GM23338 (cell line): ENCODE results near the gene ZNF664. TPM values are rescaled to one million over a fixed set of nuclear protein-coding genes. Genes with fewer than 3 reads are reported as not detected.

Source experiments
- ATAC-seq: fragments of 200-7000 bp; cut with Tn5 transposase; 3 replicates; pipeline ENCODE4 v1.9.1; 2020
- DNase-seq: peaks from one replicate; pipeline ENCODE4 v3.0.0-alpha.2; 2015; ENCODE audit warnings: low spot score
- H2AFZ ChIP-seq: fragments of 200-600 bp; sonication (generic); 2 replicates; pipeline ENCODE4 v1.8.0; 2016; ENCODE audit warnings: antibody characterized with exemption, mild to moderate bottlenecking, moderate library complexity
- H3F3A ChIP-seq: fragments of 200-600 bp; sonication (generic); replicated peaks from 2 replicates; pipeline ENCODE4 v1.8.0; 2017; ENCODE audit warnings: antibody characterized with exemption, mixed run types, low read depth
- H3K27ac ChIP-seq: fragments of 200-600 bp; sonication (generic); 2 replicates; pipeline ENCODE4 v1.6.1; 2016; ENCODE audit warnings: low read depth
- H3K27me3 ChIP-seq: fragments of 200-600 bp; sonication (generic); 2 replicates; pipeline ENCODE4 v1.8.0; 2016; ENCODE audit warnings: mild to moderate bottlenecking, mixed run types, moderate library complexity; ENCODE audit not compliant: insufficient read depth
- H3K36me3 ChIP-seq: fragments of 200-600 bp; sonication (generic); 2 replicates; pipeline ENCODE4 v1.8.0; 2016; ENCODE audit warnings: mild to moderate bottlenecking; ENCODE audit not compliant: insufficient read depth
- H3K4me1 ChIP-seq: fragments of 200-600 bp; sonication (generic); 2 replicates; pipeline ENCODE4 v1.8.0; 2016; ENCODE audit warnings: mild to moderate bottlenecking, moderate library complexity; ENCODE audit not compliant: insufficient read depth
- H3K4me2 ChIP-seq: fragments of 200-600 bp; sonication (generic); 2 replicates; pipeline ENCODE4 v1.7.1; 2017; ENCODE audit warnings: mixed run types
- H3K4me3 ChIP-seq: fragments of 200-600 bp; sonication (generic); 2 replicates; pipeline ENCODE4 v1.6.1; 2016; ENCODE audit warnings: mixed run types
- H3K79me2 ChIP-seq: fragments of 200-600 bp; sonication (generic); replicated peaks from 2 replicates; pipeline ENCODE4 v1.8.0; 2017; ENCODE audit warnings: mild to moderate bottlenecking; ENCODE audit not compliant: insufficient read depth
- H3K9me2 ChIP-seq: fragments of 200-600 bp; sonication (generic); 2 replicates; pipeline ENCODE4 v1.8.0; 2017; ENCODE audit not compliant: insufficient read depth
- H4K20me1 ChIP-seq: fragments of 200-600 bp; sonication (generic); replicated peaks from 2 replicates; pipeline ENCODE4 v1.8.0; 2017; ENCODE audit warnings: mild to moderate bottlenecking; ENCODE audit not compliant: insufficient read depth
- H3K27ac Mint-ChIP-seq: 2 replicates; pipeline ENCODE4 v1.8.0; 2020; ENCODE audit warnings: inconsistent platforms, mild to moderate bottlenecking, moderate library complexity, mixed read lengths
- H3K27me3 Mint-ChIP-seq: 3 replicates; pipeline ENCODE4 v1.8.0; 2022; ENCODE audit warnings: low read depth, mild to moderate bottlenecking, moderate library complexity, mixed read lengths, inconsistent platforms; ENCODE audit not compliant: insufficient read depth, poor library complexity
- H3K36me3 Mint-ChIP-seq: 3 replicates; pipeline ENCODE4 v1.8.0; 2021; ENCODE audit warnings: low read depth, mild to moderate bottlenecking, inconsistent platforms, moderate library complexity, mixed read lengths
- H3K4me1 Mint-ChIP-seq: 3 replicates; pipeline ENCODE4 v1.8.0; 2020; ENCODE audit warnings: mild to moderate bottlenecking, inconsistent platforms, mixed read lengths
- H3K4me3 Mint-ChIP-seq: 3 replicates; pipeline ENCODE4 v1.8.0; 2021; ENCODE audit warnings: moderate library complexity, mild to moderate bottlenecking, inconsistent platforms, mixed read lengths
- H3K9me3 Mint-ChIP-seq: 3 replicates; pipeline ENCODE4 v1.8.0; 2020; ENCODE audit warnings: moderate library complexity, mild to moderate bottlenecking, inconsistent platforms, mixed read lengths
- CREB1 ChIP-seq: fragments of 250-450 bp; sonication (Bioruptor Pico); IDR thresholded peaks from 2 replicates; pipeline ENCODE4 v1.5.0; 2020; ENCODE audit warnings: low read depth, mild to moderate bottlenecking, moderate library complexity
- EZH2 ChIP-seq: fragments of 200-600 bp; sonication (generic); IDR thresholded peaks from one replicate; pipeline ENCODE4 v1.8.0; 2017; ENCODE audit warnings: antibody characterized with exemption, mild to moderate bottlenecking, low read depth; ENCODE audit not compliant: unreplicated experiment
- EZH2phosphoT487 ChIP-seq: fragments of 200-600 bp; sonication (generic); IDR thresholded peaks from one replicate; pipeline ENCODE4 v1.8.1; 2018; ENCODE audit warnings: antibody characterized with exemption; ENCODE audit not compliant: unreplicated experiment
- JUNB ChIP-seq: IDR thresholded peaks from one replicate; pipeline ENCODE4 v1.6.1; 2016; ENCODE audit warnings: antibody characterized with exemption; ENCODE audit not compliant: unreplicated experiment
- NANOG ChIP-seq: IDR thresholded peaks from 2 replicates; pipeline ENCODE4 v1.6.1; 2016; ENCODE audit warnings: antibody characterized with exemption, borderline replicate concordance
- POLR2AphosphoS5 ChIP-seq: IDR thresholded peaks from 2 replicates; pipeline ENCODE4 v1.6.1; 2016; ENCODE audit warnings: antibody characterized with exemption, low read depth
- STAT1 ChIP-seq: IDR thresholded peaks from one replicate; pipeline ENCODE4 v1.6.1; 2016; ENCODE audit warnings: antibody characterized with exemption; ENCODE audit not compliant: unreplicated experiment
- ZNF114 ChIP-seq: fragments of 250-450 bp; sonication (Bioruptor Pico); IDR thresholded peaks from 2 replicates; pipeline ENCODE4 v1.5.0; 2020; ENCODE audit warnings: mild to moderate bottlenecking, moderate library complexity
- polyA plus RNA-seq: library from polyadenylated mRNA; unstranded; fragments of >200 nt; fragmentation: Nextera tagmentation; extraction: Ambion mirVana; gene quantifications from 2 replicates; pipeline ENCODE4 v1.2.1, GENCODE V29; 2016
- total RNA-seq: library from RNA; depleted of rRNA; stranded (reverse); fragments of >200 nt; shearing (Covaris generic); gene quantifications from 2 replicates; pipeline ENCODE4 v1.2.3, GENCODE V29; 2014
- TF ChIP-seq, protein P1 (sequence below): fragments of 250-450 bp; sonication (Bioruptor Pico); IDR thresholded peaks from 2 replicates; pipeline ENCODE4 v1.5.0; 2020; ENCODE audit warnings: mild to moderate bottlenecking, moderate library complexity
- TF ChIP-seq, protein P2 (sequence below): IDR thresholded peaks from 2 replicates; pipeline ENCODE4 v1.6.1; 2016; ENCODE audit warnings: antibody characterized with exemption
- TF ChIP-seq, protein P3 (sequence below): IDR thresholded peaks from one replicate; pipeline ENCODE4 v1.6.1; 2018; ENCODE audit warnings: antibody characterized with exemption; ENCODE audit not compliant: unreplicated experiment

The ZNF664 gene
- total and polyA plus RNA-seq, 2 experiments from 2014 or later: 8.1 to 35.2 TPM

DNA sequence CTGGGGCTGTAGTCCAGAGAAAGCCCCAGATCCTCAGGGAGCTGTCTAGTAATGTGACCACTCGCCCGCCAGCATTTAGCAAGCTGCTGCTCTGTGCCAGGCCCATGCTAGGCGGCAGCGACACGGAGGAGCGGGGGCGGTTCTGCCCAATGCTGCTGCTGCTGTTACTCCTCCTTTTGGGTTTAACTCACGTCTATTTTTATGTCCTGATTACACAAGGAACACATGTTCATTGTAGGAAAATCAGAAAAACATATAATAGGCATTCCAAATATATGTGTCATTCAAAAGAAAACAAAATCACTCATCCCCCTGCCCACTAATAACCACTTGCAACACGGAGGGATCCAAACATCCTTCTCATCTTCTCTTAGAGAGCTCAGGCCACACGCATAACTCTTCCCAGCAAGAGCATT is 30.8 kb upstream of the ZNF664 start (continued):
- TF ChIP-seq, protein P1, sequence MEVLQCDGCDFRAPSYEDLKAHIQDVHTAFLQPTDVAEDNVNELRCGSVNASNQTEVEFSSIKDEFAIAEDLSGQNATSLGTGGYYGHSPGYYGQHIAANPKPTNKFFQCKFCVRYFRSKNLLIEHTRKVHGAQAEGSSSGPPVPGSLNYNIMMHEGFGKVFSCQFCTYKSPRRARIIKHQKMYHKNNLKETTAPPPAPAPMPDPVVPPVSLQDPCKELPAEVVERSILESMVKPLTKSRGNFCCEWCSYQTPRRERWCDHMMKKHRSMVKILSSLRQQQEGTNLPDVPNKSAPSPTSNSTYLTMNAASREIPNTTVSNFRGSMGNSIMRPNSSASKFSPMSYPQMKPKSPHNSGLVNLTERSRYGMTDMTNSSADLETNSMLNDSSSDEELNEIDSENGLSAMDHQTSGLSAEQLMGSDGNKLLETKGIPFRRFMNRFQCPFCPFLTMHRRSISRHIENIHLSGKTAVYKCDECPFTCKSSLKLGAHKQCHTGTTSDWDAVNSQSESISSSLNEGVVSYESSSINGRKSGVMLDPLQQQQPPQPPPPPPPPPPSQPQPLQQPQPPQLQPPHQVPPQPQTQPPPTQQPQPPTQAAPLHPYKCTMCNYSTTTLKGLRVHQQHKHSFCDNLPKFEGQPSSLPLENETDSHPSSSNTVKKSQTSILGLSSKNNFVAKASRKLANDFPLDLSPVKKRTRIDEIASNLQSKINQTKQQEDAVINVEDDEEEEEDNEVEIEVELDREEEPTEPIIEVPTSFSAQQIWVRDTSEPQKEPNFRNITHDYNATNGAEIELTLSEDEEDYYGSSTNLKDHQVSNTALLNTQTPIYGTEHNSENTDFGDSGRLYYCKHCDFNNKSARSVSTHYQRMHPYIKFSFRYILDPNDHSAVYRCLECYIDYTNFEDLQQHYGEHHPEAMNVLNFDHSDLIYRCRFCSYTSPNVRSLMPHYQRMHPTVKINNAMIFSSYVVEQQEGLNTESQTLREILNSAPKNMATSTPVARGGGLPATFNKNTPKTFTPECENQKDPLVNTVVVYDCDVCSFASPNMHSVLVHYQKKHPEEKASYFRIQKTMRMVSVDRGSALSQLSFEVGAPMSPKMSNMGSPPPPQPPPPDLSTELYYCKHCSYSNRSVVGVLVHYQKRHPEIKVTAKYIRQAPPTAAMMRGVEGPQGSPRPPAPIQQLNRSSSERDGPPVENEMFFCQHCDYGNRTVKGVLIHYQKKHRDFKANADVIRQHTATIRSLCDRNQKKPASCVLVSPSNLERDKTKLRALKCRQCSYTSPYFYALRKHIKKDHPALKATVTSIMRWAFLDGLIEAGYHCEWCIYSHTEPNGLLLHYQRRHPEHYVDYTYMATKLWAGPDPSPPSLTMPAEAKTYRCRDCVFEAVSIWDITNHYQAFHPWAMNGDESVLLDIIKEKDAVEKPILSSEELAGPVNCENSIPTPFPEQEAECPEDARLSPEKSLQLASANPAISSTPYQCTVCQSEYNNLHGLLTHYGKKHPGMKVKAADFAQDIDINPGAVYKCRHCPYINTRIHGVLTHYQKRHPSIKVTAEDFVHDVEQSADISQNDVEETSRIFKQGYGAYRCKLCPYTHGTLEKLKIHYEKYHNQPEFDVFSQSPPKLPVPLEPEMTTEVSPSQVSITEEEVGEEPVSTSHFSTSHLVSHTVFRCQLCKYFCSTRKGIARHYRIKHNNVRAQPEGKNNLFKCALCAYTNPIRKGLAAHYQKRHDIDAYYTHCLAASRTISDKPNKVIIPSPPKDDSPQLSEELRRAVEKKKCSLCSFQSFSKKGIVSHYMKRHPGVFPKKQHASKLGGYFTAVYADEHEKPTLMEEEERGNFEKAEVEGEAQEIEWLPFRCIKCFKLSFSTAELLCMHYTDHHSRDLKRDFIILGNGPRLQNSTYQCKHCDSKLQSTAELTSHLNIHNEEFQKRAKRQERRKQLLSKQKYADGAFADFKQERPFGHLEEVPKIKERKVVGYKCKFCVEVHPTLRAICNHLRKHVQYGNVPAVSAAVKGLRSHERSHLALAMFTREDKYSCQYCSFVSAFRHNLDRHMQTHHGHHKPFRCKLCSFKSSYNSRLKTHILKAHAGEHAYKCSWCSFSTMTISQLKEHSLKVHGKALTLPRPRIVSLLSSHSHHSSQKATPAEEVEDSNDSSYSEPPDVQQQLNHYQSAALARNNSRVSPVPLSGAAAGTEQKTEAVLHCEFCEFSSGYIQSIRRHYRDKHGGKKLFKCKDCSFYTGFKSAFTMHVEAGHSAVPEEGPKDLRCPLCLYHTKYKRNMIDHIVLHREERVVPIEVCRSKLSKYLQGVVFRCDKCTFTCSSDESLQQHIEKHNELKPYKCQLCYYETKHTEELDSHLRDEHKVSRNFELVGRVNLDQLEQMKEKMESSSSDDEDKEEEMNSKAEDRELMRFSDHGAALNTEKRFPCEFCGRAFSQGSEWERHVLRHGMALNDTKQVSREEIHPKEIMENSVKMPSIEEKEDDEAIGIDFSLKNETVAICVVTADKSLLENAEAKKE (CRISPR knock-in tag): no peak
- no peak for TF ChIP-seq CREB1 (CRISPR knock-in tag)
- no peak for TF ChIP-seq JUNB

DNA sequence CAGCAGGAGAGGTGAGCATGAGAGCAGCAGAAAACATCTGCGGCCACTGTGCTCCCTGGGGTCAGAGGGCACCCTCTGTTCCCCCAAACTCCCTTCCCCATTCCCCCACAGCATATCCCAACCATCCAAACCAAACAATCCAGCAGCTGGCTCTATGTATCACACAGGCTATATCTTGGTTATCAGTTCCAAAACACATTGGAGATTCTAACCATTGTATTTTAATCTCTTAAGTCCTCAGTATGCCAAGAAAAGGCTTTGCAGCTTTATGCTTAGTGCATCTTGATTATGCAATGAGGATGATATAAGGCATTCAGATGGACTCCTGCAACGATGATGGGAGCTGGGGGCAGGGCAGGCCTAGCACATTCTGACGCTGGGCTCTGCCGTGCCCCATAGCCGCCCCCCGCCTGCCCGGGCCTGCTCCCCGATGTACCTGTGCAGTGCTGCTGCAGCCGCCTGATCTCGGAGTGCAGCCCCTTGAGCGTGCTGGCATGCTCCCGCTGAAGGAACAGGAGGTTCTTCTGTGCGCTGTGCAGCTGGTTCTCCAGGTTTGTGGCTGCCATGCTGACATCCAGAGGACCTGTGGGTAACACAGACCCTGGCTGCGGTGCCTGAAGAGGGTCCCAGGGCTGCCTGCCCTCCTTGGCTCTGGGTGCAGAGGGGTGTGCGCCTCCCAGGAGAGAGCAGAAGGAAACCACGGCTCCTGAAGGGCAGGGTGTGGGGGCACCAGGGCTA is 29.9 kb upstream of the ZNF664 start:
- Histone ChIP-seq H3K36me3 (no peaks in the 10 kb centered on the region; the same call in 1 of the 2 replicates), H3K79me2 (no peaks in the 10 kb centered on the region), H3K27me3 (no peaks in the 10 kb centered on the region), H3K4me1 (no peaks in the 10 kb centered on the region), H4K20me1 (no peaks in the 10 kb centered on the region), H3K27ac (no peak overlapping the region), H3K9me2 (no peaks in the 10 kb centered on the region), H3K4me2 (no peak overlapping the region), H3F3A (no peaks in the 10 kb centered on the region), H2AFZ (no peak overlapping the region), H3K4me3 (no peak overlapping the region)
- DNase-seq (no peak), ATAC-seq (no peak)
- H3K4me3 Mint-ChIP-seq: no peak overlapping the region
- peaks cover 3% of the 10 kb centered on the region for H3K4me1 Mint-ChIP-seq
- H3K9me3 Mint-ChIP-seq: peaks cover 14% of the 10 kb centered on the region
- H3K36me3 Mint-ChIP-seq: peaks cover 2% of the 10 kb centered on the region; the same call in 1 of the 3 replicates
- no peak overlapping the region for H3K27ac Mint-ChIP-seq
- peaks cover 16% of the 10 kb centered on the region for H3K27me3 Mint-ChIP-seq
- TF ChIP-seq, protein P2, sequence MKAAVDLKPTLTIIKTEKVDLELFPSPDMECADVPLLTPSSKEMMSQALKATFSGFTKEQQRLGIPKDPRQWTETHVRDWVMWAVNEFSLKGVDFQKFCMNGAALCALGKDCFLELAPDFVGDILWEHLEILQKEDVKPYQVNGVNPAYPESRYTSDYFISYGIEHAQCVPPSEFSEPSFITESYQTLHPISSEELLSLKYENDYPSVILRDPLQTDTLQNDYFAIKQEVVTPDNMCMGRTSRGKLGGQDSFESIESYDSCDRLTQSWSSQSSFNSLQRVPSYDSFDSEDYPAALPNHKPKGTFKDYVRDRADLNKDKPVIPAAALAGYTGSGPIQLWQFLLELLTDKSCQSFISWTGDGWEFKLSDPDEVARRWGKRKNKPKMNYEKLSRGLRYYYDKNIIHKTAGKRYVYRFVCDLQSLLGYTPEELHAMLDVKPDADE: no peak
- TF ChIP-seq NANOG (no peak), POLR2AphosphoS5 (no peak), CREB1 (CRISPR knock-in tag) (no peak), STAT1 (no peak), EZH2 (no peak), ZNF114 (CRISPR knock-in tag) (no peak), EZH2phosphoT487 (no peak)
- TF ChIP-seq, protein P3, sequence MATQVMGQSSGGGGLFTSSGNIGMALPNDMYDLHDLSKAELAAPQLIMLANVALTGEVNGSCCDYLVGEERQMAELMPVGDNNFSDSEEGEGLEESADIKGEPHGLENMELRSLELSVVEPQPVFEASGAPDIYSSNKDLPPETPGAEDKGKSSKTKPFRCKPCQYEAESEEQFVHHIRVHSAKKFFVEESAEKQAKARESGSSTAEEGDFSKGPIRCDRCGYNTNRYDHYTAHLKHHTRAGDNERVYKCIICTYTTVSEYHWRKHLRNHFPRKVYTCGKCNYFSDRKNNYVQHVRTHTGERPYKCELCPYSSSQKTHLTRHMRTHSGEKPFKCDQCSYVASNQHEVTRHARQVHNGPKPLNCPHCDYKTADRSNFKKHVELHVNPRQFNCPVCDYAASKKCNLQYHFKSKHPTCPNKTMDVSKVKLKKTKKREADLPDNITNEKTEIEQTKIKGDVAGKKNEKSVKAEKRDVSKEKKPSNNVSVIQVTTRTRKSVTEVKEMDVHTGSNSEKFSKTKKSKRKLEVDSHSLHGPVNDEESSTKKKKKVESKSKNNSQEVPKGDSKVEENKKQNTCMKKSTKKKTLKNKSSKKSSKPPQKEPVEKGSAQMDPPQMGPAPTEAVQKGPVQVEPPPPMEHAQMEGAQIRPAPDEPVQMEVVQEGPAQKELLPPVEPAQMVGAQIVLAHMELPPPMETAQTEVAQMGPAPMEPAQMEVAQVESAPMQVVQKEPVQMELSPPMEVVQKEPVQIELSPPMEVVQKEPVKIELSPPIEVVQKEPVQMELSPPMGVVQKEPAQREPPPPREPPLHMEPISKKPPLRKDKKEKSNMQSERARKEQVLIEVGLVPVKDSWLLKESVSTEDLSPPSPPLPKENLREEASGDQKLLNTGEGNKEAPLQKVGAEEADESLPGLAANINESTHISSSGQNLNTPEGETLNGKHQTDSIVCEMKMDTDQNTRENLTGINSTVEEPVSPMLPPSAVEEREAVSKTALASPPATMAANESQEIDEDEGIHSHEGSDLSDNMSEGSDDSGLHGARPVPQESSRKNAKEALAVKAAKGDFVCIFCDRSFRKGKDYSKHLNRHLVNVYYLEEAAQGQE: no peak
